Lower leg skin (tissue), 3 donors: ENCODE measurements around the gene DSCAML1.

Source experiments
- CTCF ChIP-seq, 3 donors: fragments of 450-650 bp; IDR thresholded peaks; one replicate each; pipeline ENCODE4 v1.5.1; 2016; ENCODE audit warnings: antibody characterized with exemption in 3 of 3, mild to moderate bottlenecking in 3 of 3, moderate library complexity in 2 of 3
- POLR2A ChIP-seq, 2 donors: fragments of 450-650 bp; IDR thresholded peaks; one replicate each; pipeline ENCODE4 v1.6.1; 2016 to 2017; ENCODE audit warnings: antibody characterized with exemption in 2 of 2, mild to moderate bottlenecking in 1 of 2, moderate library complexity in 1 of 2

- TF ChIP-seq CTCF (IDR thresholded peaks at IDR 0.05) (no peak), POLR2A (IDR thresholded peaks at IDR 0.05) (no peak)
Observed at GRCh38 chr11:117792992-117793391, 4.0 kb downstream of the DSCAML1 start.
